WERI-Rb-1 (cell line): ENCODE results near the gene DNAJC11.

Experiments used
- DNase-seq: peaks from one replicate; pipeline ENCODE4 v3.0.0-alpha.2; 2020
- H3K27ac ChIP-seq: fragments of 250-450 bp; sonication (Bioruptor Pico); 2 replicates; pipeline ENCODE4 v1.5.1; 2020; ENCODE audit warnings: mild to moderate bottlenecking, moderate library complexity
- H3K27me3 ChIP-seq: fragments of 250-450 bp; sonication (Bioruptor Pico); 2 replicates; pipeline ENCODE4 v1.5.1; 2021; ENCODE audit warnings: mild to moderate bottlenecking, low read depth, moderate library complexity; ENCODE audit not compliant: insufficient read depth, severe bottlenecking
- H3K36me3 ChIP-seq: fragments of 250-450 bp; sonication (Bioruptor Pico); 2 replicates; pipeline ENCODE4 v1.5.1; 2020; ENCODE audit warnings: mild to moderate bottlenecking, moderate library complexity
- H3K4me3 ChIP-seq: 2 replicates; pipeline ENCODE4 v1.5.1; 2011; ENCODE audit warnings: low read depth, mild to moderate bottlenecking, control low read depth, low read length
- H3K9me3 ChIP-seq: fragments of 250-450 bp; sonication (Bioruptor Pico); 2 replicates; pipeline ENCODE4 v1.5.1; 2021; ENCODE audit warnings: mild to moderate bottlenecking, moderate library complexity; ENCODE audit not compliant: severe bottlenecking
- CTCF ChIP-seq: IDR thresholded peaks from 2 replicates; pipeline ENCODE4 v1.5.1; 2011; ENCODE audit warnings: low read depth, mild to moderate bottlenecking, control low read depth, inconsistent platforms, low read length

DNAJC11 gene

GRCh38 chr1:6726253-6726652 lies 24.6 kb upstream of the DNAJC11 start:
- no peak for TF ChIP-seq CTCF
- no peaks in the 10 kb centered on the region for H3K27me3 ChIP-seq
- no peaks in the 10 kb centered on the region for H3K36me3 ChIP-seq
- no peaks in the 10 kb centered on the region for H3K9me3 ChIP-seq
- no peak overlapping the region for H3K27ac ChIP-seq
- no peak for DNase-seq
- H3K4me3 ChIP-seq, result no peak overlapping the region

GRCh38 chr1:6724517-6725141 lies 23.0 kb upstream of the DNAJC11 start:
- H3K27ac ChIP-seq, result no peak overlapping the region
- no peaks in the 10 kb centered on the region for H3K9me3 ChIP-seq
- no peak for DNase-seq
- no peak overlapping the region for H3K4me3 ChIP-seq
- no peak for TF ChIP-seq CTCF
- H3K27me3 ChIP-seq, result no peaks in the 10 kb centered on the region
- no peaks in the 10 kb centered on the region for H3K36me3 ChIP-seq

- DNase-seq, result no peak
- Histone ChIP-seq H3K27me3 (no peaks in the 10 kb centered on the region), H3K36me3 (no peaks in the 10 kb centered on the region), H3K4me3 (no peak overlapping the region), H3K9me3 (no peaks in the 10 kb centered on the region), H3K27ac (no peak overlapping the region)
- no peak for TF ChIP-seq CTCF
Measured at GRCh38 chr1:6723621-6724428, 22.2 kb upstream of the DNAJC11 start.

- H3K27ac ChIP-seq, result no peak overlapping the region
- DNase-seq, result no peak
- H3K9me3 ChIP-seq, result peaks cover 11% of the 10 kb centered on the region
- H3K27me3 ChIP-seq, result no peaks in the 10 kb centered on the region
- H3K4me3 ChIP-seq, result no peak overlapping the region
- H3K36me3 ChIP-seq, result no peaks in the 10 kb centered on the region
- TF ChIP-seq CTCF, result no peak
Measured at GRCh38 chr1:6711174-6711573, 9.6 kb upstream of the DNAJC11 start.

GRCh38 chr1:6704746-6705145 lies 3.1 kb upstream of the DNAJC11 start:
- DNase-seq, result no peak

More at GRCh38 chr1:6704746-6705145, 3.1 kb upstream of the DNAJC11 start:
- Histone ChIP-seq H3K9me3 (no peaks in the 10 kb centered on the region), H3K27ac (no peak overlapping the region), H3K4me3 (no peak overlapping the region), H3K36me3 (peaks cover 4% of the 10 kb centered on the region), H3K27me3 (no peaks in the 10 kb centered on the region)
- no peak for TF ChIP-seq CTCF
